ENCODE results near the gene FAM237B.

GRCh38 chr7:90334193-90334843, 13.2 kb upstream of the FAM237B start:
- TF ChIP-seq CTCF (conservative IDR thresholded peaks at IDR 0.05) (no peak), ZFX (IDR thresholded peaks at IDR 0.05) (no peak)

All from C4-2B (cell line).